Hindlimb muscle (tissue), 1 donor: ENCODE data around the gene DCAF5. TPM values are rescaled to one million over a fixed set of nuclear protein-coding genes. Genes with fewer than 3 reads are reported as not detected.
"Not testable (repeated sequence)": the region's sequence is repeated elsewhere in the genome, so short reads cannot be mapped to it uniquely, and the experiment has no call there.

ENCODE experiments used
- DNase-seq: peaks from one replicate; pipeline ENCODE4 v3.0.0-alpha.2; 2013
- polyA plus RNA-seq: library from polyadenylated mRNA; unstranded; fragments of 120-200 nt; gene quantifications from one replicate; pipeline ENCODE4 v1.2.1, GENCODE V29; 2013; ENCODE audit not compliant: insufficient read length

Gene DCAF5
- polyA plus RNA-seq, 1 donor, result 46.9 TPM

DNA sequence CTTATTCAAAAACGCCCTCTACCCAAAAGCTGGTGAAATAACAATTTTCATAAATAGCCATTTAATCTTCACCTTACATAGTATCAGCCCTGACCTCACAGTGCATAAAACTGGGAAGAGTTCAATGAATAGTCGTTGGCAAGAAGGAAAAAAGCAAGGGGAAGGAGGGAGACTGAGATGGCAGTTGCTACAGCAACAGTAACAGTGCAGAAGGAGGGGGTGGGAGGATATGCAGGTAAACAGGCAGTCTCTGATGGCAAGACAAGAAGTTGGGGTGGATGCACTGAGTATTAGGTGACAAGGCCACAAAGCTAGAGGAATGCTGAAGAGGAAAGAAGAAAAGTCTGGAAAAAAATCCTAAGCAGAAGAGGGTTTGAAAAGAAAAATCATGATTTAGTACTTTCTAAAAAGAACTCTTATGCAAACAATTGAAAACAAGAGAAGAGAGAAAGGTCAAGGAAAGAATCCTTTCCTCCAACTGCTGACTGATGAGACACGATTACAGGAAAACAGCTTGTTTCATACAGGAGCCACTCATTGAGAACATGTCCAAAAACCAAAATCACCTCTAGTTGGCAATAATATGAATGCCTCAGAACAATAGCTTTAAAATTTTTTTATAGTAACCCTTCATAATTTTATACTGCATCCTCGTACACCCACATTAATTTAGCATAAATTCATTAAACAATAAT lies 56.0 kb downstream of the DCAF5 start:
- no peak for DNase-seq

DNA sequence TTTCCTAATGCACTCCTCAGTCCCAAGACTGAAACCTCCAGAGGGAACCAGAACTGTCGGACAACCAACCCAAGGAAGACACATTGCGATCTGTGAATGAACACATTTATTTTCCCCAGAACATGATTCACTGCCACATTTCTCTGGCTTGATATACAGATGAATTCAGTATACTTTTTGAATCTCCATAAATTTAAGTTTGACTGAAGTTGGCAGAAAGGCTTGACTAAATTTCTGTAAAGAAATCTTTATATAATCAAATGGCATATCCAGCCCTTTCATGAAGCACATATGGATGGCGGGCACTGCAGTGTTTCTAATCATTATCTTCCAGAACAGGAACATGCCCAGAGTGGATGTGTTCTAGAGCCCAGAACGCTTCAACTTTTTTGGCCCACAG lies 56.7 kb downstream of the DCAF5 start:
- no peak for DNase-seq

DNA sequence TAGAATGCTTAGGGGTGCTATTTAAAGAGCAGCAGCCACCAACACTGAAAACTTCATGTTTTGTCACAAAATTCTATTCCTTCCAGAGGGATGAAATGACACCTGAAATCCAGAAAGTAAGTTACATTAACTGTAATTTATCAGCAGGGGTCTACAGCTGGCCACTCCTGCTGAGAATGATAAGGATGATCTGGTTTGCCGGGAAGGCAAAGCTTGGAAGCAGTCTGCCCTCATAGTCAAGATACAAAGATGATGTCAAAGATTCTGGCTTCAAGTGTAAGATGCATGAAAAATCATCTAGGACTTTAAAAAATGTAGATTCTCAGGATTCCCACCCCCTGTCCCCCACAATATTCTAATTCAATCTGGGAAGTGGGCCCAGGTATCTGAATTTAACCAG lies 58.4 kb downstream of the DCAF5 start:
- DNase-seq, result no peak

DNA sequence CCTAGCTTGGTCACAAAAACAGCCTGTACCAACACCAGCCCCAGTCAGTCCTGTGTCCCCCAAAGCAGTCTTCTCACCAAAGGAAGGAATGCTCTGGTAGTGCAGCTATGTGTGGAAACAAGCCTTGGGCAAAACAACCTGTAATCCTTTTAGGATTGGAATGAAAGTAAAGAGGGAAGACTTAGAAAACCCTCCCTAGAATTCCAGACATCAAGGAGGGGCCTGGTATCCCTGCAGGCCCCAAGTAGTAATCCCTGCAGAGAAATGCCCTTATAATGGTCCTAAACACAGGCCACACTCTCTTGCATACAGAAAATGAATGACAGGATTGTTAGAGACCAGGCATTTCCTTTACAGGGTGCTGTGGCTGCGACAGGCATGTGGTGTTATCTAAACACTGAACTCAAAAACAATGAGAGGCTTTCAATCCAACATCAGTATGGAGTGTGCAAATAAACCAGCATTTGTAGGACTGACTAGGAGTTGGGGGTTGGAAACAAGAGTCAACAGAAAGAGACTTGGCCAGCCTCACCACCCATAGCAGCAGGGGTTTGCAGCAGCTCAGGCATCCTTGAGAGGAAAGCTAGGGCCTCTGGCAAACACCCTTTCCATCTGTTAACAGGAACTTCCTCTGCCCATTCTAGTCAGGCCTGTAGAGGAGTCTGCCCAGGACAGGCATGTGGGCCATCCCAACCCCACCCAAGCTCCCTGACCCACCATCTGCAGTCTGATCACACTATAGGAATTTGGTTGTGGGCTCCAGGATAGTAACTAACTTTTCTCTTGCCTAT lies 59.1 kb downstream of the DCAF5 start:
- no peak for DNase-seq

DNA sequence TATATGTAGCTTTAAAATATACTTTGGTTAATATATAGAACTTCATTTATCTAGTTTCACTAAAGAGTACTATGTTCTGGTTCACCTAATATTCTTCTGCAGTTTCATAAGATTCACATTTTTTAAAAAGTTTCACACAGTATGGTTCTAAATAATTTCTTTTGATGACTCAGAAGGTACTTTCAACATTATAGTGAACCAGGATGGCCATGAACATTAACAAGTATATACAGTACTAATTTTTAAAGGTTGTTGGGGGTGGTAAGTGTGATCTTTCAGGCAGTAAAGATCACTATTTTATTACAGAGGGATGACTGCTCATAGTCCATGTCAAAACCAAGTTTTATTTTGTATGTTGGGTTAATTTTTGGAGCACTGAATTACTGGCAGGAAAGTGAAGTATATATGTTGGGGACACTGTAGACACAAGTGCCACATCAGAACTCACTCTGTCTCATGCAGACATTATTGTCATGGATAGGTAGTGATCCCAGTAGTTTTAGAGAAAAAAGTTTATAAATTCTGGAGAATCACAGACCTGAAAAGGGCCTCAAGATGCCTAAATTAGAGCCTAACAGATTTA lies 60.0 kb downstream of the DCAF5 start:
- DNase-seq, result no peak

DNA sequence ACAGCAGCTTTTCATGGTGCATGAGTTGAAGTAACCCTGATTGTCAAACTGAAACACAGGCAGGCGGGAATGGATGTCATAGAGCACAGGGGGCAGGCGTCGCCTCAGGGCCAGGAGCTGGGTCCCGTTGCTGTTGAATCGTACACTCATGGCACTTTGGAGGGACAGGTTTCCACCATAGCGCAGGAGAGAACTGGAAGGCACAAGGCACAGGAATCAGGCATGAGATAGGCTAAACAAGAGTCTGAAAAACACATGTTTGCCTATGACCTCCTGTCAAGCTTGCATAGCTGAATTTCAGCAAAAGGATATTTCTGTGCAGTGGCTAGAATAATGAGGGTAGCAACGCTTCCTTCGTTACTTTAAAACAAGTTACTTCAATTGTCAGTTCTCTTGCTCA lies 61.2 kb downstream of the DCAF5 start:
- no peak for DNase-seq

DNA sequence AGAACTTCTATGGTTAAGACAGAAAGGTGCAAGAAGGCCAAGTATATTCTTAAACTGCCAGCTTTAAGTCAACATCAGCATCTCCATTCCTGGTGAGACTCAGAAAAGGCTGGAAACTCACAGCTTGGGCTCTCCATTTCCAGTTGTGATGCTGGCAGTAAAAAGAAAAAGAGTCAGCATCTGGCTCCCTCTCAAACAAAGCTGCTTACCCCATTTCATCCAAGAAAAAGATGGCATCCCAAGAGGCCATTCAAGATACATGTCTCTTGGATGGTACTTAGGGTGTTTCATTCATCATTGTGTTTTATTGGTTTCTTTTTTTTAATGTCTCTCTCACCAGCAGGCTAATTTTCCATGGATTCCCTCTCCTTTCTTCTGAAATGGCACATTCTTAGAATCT lies 61.9 kb downstream of the DCAF5 start:
- DNase-seq, result no peak

DNA sequence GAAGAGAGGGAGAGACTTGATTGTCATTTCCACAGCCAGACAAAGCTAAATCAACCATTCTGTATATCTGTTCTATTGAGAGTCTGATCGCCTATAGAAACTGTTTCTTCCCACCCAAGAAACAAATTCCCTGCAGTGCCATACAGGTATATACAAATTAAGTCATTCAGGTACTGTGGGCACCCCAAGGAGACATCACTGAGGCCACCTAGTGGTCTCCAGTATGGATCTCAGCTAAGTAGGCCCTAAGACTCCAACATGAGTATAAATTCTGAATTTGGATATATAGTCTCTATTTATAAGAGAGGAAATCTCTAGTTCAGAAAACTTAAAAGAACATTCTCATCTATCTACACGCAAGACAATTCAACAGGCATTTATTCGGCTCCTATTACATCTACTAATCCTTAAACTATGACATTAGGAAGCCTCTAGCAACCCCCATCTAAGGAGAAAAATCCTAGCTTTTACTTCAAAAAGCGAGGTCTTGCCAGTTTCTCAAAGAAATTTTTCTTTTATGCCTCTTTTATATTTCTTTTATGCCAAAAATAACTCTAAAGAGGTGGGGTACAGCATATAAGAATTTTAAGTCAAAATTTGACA lies 62.6 kb downstream of the DCAF5 start:
- no peak for DNase-seq

DNA sequence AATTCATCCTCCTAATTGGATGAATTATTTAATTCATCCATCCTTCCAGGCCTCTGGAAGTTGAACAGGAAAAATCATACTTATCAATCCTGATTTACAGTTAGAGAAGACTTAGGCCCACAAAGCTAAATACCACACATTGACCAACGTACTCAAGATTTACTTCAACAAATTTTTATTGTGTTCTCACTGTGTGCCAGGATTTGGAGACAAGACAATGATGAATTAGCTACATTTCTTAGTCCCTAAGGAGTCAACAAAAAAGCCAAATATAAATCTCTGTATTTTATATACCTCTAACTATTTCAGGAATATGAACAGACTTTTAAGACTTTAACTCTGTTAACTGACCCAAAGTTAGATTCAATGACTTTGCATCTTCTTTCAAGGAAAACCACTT lies 63.9 kb downstream of the DCAF5 start:
- no peak for DNase-seq

DNA sequence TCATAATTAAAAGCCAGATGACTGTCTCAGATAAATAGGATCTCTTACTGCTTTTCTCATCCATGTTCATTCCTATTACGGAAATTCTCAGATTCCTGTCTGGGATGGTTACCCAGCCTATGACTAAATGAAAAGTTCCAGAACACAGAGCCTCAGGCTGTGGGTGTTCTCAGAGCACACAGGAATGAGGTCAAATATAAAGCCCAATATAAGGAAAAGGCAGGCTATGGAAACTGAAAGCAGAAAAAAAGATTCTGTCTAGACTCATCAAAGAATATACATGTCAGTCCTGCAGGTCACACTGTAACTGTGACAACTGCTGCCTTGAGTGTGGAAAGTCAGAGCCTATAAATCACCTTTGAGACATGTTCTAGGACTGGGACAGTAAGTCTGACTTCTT lies 64.3 kb downstream of the DCAF5 start:
- DNase-seq, result no peak

DNA sequence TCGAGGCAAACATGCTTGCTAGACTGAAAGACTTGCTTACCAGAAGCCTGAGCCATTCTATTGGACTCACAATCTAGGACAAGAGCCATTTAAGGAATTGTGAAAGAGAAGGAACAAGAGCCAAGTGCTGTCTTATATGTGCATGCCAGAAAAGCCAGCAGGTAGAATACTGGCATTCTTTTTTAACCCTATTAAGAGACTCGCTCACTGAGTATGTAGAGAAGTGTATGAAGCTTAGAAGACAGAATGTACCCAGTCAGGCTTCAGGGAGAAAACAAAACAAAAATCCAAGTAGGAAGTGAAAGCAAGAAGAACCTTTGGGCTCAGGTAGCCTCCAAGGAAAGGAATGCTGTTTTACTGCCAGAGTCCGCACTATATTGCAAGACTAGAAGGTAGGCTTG lies 65.9 kb downstream of the DCAF5 start:
- no peak for DNase-seq

DNA sequence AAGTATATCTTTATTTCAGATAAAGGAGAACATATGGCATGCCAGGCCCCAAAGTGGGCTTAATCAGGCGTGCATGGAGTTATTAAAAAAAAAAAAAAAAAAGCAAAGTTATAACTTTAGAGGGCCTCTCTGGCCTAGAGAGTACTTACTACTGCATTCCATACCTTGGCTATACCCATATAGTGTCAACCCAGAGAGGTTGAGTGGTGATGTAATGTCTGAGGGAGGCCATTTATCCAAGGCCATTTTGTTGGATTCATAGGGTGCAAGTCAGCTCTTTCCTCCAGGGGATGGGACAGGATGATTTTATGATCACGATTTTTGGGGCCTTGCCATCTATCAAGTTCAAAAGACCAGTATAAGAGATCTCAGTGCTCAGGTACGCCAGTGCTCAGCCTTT lies 66.4 kb downstream of the DCAF5 start:
- no peak for DNase-seq

DNA sequence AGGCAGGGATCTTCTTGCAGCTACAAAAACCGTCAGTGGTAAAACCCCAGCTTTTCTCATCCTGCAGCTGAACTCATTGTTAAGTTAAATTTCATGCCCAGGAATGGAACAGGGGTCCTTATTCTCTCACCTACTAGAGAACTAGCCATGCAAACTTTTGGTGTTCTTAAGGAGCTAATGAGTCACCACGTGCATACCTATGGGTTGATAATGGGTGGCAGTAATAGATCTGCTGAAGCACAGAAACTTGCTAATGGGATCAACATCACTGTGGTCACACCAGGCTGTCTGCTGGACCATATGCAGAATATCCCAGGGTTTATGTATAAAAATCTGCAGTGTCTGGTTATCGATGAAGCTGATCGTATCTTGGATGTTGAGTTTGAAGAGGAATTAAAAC lies 68.9 kb downstream of the DCAF5 start:
- no peak for DNase-seq

DNA sequence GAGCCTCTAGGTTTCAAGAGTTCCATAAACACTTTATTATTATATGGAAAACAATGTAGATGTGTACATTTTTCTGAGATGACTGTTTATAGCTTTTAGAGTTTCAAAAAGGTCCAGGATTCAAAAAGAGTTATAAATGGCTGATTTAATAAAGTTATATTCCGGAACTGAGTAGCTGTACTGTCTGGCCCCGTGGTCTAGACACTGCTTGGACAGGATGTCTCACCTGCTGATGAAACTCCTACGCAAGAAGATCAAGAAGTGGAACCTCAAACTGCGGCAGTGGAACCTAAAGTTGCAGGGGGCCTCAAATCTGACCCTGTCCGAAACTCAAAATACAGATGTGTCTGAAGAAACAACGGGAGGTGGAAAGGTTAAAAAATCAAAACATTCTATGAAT lies 69.7 kb downstream of the DCAF5 start:
- DNase-seq, result no peak

DNA sequence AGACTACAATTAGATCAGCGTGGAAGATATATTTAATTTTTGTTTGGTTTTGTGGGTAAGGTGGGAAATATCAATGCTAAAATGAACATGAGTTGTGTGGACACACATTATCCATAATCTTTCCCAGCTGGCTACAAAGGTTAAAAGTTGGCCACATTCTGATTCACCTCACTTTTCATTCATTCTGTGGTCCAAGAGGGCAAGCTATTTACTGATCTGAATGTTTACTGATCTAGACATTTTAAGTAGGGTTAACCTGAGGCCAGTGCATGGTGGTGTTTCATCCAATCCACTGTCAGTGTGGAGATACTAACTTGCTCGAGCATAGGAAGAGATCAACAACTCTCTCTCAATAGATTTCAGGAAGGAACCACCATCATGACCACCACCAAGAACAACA lies 71.6 kb downstream of the DCAF5 start:
- DNase-seq, result no peak

DNA sequence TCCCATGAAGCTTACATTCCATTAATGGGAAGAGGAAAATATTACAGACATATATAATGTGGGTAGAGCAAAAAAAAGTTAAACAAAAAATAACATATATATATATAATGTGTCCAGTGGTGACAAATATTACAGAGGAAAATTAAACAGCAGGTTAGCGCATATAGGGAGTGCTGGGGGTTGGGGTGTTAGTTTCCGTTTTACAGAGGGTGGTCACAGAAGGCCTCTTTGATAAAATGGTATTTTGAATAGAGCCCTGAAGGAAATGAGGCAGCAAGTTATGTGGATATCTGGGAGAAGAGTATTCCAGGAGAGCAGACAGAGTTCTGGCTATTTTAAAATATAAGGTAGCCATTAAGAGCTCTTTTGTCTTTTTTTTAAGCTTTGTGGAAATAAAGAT lies 73.2 kb downstream of the DCAF5 start:
- DNase-seq, result no peak

DNA sequence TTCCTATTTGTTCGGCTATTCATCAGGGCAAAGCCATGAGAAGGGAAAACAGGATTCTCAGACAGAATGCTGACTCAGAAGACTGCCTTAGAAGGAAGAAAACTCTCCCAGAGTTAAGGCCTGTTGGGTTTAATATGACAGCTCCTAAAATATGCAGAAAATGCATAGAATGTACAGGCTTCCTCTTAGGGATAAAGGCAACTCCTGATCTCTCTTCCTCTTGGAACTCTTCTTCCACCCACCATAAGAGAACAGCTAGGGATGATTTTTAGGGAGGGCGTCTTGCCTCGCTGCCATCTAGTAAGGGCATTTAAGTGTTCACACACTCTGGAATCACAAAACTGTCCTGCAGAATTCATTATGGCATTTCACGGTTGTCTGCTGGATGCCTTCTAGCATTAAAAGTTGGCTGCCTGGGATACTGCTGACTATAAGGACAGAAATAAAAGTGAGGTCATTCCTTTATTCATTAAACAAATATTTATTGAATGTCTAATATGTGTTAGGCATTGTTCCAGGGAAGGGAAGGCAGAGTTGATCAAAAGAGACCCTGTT lies 73.7 kb downstream of the DCAF5 start:
- peak; percentile 47 for DNase-seq

DNA sequence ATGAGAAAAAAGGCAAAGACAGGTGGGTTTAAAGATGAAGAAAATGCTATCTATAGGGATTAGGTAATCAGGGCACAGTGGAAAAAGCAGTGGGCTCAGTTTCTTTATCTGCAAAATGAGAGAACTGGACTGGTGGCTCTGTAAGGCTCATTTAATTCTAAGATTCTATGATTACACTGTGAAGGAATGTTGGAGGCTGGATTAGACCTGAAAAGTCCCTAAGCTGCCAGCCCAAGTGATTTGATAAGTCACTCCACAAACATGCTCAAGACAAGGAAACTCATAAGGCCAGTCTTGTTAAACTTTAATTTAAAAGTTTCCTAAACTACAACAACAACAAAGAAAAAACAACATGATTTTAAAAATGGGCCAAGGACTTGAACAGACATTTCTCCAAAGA lies 75.1 kb downstream of the DCAF5 start:
- no peak for DNase-seq

DNA sequence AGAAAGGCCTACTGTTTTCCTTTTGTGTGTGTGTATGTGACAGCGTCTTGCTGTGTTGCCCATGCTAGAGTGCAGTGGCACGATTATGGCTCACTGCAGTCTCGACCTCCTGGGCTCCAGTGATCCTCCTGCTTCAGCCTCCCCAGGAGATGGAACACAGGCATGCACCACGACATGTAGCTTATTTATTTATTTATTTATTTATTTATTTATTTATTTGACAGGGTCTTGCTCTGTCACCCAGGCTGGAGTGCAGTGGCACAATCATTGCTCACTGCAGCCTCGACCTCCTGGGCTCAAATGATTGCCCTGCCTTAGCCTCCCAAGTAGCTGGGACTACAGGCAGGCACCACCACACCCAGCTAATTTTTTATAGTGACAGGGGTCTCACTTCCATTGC lies 75.7 kb downstream of the DCAF5 start:
- not testable (repeated sequence) for DNase-seq

DNA sequence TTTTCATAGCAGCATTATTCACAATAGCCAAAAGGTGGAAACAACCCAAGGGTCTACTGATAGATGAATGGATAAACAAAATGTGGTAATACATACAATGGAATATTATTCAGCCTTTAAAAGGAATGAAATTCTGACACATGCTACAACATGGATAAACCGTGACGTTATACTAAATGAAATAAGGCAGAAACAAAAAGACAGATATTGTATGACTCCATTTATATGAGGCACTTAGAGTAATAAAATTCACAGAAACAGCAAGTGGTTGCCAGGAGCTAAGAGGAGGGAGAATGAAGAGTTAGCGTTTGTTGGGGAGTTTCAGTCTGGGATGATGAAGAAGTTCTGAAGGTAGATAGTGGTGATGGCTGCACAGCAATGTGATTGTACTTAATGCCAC lies 76.6 kb downstream of the DCAF5 start:
- no peak for DNase-seq

DNA sequence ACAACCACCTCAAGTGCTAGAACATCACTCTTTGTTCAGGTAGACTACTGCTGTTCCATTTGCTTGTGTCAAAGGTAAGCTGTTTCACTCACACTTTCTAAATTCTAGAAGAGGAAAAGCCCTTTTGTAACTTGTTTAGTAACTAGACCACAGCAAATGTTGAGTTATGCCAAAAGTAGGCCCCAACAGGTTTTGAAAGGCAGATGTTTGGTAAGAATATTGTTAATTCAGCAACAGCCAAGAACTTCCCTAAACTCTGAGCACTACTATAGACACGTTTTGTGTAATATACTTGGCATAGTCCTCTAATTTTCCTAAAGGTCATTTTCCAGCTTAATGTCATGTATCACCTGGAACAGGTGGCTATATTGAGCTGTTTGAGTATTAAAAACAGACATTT lies 79.0 kb downstream of the DCAF5 start:
- no peak for DNase-seq

DNA sequence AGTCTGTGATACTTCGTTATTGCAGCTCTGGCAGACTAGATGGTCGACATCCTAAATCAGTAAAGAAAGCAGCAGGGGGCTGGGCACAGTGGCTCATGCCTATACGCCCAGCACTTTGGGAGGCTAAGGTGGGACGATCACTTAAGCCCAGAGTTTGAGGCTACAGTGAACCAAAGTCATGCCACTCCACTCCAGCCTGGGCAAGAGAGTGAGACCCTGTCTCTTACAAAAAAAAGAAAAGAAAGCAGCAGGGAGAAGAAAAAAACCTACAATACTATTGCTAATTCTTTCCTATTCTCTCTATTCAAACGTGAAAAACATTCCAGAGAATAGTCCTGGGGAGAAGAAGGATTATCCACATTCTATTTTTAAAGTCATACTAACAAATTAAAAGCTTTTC lies 79.5 kb downstream of the DCAF5 start:
- no peak for DNase-seq

DNA sequence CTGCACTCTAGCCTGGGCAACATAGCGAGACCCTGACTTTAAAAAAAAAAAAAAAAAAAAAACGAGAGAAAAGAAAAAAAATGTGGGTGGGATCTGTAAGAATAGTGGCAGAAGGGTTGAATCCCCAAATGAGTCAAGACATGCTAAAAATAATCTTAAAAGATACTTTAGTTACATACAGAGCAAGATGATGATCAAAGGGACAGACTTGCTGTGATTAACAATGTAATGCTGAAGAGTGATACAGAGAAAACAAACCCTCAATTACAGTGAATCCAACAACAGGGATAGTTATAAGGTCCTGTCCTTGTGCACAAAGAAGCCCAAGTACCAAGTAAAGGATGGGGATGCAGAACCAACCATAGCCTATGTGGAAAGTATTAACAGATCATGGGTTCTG lies 80.3 kb downstream of the DCAF5 start:
- DNase-seq, result no peak
